Measurements from ENCODE around the gene LOC101059915.

LOC101059915 gene

DNA sequence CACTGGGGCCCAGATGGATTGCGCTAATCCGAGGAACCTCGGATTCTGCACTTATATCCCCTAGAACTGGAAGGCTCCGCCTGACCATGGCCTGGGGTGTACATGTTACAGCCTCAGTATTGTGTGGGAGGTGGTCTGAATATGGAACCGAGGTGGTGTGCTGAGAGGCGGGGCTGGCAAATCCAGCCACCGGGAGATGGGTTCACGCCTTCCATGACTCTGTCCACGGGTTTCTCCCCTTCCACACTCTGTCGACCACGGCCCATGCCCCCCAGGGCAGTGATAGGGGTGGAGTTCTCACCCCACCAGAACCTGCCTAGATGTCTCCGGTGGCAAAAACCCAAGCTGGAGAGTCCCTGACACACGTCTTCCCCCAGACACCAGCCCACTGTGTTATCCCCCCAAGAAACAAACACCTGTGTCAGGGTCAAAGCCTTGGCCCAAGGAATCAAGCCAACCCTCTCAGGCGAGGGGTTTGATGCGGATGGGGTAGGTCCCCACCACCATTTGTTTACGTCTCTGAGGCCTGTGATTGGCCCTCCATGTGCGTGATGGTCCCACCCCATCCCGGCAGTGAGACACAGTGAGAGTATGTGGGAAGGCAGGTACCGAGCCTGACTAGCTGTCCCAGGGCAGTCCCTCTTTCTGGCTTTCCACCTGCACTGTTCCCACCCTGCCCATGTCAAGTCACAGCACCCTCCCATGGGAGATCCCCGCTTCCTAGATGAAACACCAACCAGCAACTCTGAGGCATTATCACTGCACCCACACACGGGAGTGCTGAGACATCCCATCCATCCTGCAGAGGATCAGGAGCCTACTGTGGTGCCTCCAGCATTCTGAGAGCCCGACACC lies 6.6 kb upstream of the LOC101059915 start:
- Histone ChIP-seq H3K4me2 (ENCODE audit: low read length) (no peak overlapping the region), H3K4me3 (replicated peaks in 1 of 2; ENCODE audit: low read depth in 1 of 2, low read length in 2 of 2) (no peak overlapping the region), H3K27ac (ENCODE audit: low read depth, low read length) (no peak overlapping the region), H3K4me1 (ENCODE audit: control insufficient read depth in 1 of 2, insufficient read depth in 2 of 2, low read length in 2 of 2) (no peaks in the 10 kb centered on the region; a peak in 1 of 4 replicates), H3K9me3 (ENCODE audit: control insufficient read depth in 1 of 2, insufficient read depth in 1 of 2, low read depth in 1 of 2, low read length in 2 of 2) (no peaks in the 10 kb centered on the region), H3K36me3 (ENCODE audit: control insufficient read depth in 1 of 2, insufficient read depth in 2 of 2, low read length in 2 of 2) (no peaks in the 10 kb centered on the region), H4K20me1 (ENCODE audit: insufficient read depth) (no peaks in the 10 kb centered on the region), H3K9me2 (ENCODE audit: insufficient read depth) (no peaks in the 10 kb centered on the region), H3K27me3 (ENCODE audit: insufficient read depth, low read length) (no peaks in the 10 kb centered on the region), H3K9ac (ENCODE audit: low read length) (no peak overlapping the region), H3K79me2 (ENCODE audit: insufficient read depth, low read length) (no peaks in the 10 kb centered on the region), H2AFZ (ENCODE audit: low read depth, low read length, poor library complexity, severe bottlenecking) (no peak overlapping the region)
- ChIA-PET POLR2A (no interaction called here), CTCF (no interaction called here), RAD21 (ENCODE audit: low non-redundant PET in 1 of 2, low total read pairs in 2 of 2, uncharacterized antibody in 2 of 2, unreplicated experiment in 2 of 2) (no interaction called here)
- BruUV-seq (replicated peaks): no TSS peak
- DNase-seq (ENCODE audit: low read depth, low spot score): no peak
- no peak for ATAC-seq
- no peak for TF ChIP-seq EZH2 (IDR thresholded peaks at IDR 0.05)
- no peak for TF ChIP-seq SP1 (IDR thresholded peaks at IDR 0.05; ENCODE audit: low read depth)
- no peak for TF ChIP-seq FOSL1 (IDR thresholded peaks at IDR 0.05; ENCODE audit: low read depth)
- no peak for TF ChIP-seq ZFX (IDR thresholded peaks at IDR 0.05)
- TF ChIP-seq ELF1 (IDR thresholded peaks at IDR 0.05; ENCODE audit: borderline replicate concordance, low read depth): no peak
- TF ChIP-seq YY1 (IDR thresholded peaks at IDR 0.05; ENCODE audit: extremely low read depth, insufficient replicate concordance, low read depth, low read length): no peak
- TF ChIP-seq, protein P1, sequence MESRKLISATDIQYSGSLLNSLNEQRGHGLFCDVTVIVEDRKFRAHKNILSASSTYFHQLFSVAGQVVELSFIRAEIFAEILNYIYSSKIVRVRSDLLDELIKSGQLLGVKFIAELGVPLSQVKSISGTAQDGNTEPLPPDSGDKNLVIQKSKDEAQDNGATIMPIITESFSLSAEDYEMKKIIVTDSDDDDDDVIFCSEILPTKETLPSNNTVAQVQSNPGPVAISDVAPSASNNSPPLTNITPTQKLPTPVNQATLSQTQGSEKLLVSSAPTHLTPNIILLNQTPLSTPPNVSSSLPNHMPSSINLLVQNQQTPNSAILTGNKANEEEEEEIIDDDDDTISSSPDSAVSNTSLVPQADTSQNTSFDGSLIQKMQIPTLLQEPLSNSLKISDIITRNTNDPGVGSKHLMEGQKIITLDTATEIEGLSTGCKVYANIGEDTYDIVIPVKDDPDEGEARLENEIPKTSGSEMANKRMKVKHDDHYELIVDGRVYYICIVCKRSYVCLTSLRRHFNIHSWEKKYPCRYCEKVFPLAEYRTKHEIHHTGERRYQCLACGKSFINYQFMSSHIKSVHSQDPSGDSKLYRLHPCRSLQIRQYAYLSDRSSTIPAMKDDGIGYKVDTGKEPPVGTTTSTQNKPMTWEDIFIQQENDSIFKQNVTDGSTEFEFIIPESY (IDR thresholded peaks at IDR 0.05; ENCODE audit: extremely low read depth, insufficient replicate concordance, low read length): no peak
- TF ChIP-seq POLR2A (IDR thresholded peaks at IDR 0.05; ENCODE audit: borderline replicate concordance, extremely low read depth, insufficient read depth, insufficient read length): no peak
- no peak for TF ChIP-seq EGR1 (IDR thresholded peaks at IDR 0.05; ENCODE audit: low read depth)
- no peak for TF ChIP-seq CBX3 (IDR thresholded peaks at IDR 0.05; ENCODE audit: low read depth)
- TF ChIP-seq, protein P2, sequence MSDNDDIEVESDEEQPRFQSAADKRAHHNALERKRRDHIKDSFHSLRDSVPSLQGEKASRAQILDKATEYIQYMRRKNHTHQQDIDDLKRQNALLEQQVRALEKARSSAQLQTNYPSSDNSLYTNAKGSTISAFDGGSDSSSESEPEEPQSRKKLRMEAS (IDR thresholded peaks at IDR 0.05): no peak
- TF ChIP-seq, protein P3, sequence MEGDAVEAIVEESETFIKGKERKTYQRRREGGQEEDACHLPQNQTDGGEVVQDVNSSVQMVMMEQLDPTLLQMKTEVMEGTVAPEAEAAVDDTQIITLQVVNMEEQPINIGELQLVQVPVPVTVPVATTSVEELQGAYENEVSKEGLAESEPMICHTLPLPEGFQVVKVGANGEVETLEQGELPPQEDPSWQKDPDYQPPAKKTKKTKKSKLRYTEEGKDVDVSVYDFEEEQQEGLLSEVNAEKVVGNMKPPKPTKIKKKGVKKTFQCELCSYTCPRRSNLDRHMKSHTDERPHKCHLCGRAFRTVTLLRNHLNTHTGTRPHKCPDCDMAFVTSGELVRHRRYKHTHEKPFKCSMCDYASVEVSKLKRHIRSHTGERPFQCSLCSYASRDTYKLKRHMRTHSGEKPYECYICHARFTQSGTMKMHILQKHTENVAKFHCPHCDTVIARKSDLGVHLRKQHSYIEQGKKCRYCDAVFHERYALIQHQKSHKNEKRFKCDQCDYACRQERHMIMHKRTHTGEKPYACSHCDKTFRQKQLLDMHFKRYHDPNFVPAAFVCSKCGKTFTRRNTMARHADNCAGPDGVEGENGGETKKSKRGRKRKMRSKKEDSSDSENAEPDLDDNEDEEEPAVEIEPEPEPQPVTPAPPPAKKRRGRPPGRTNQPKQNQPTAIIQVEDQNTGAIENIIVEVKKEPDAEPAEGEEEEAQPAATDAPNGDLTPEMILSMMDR (IDR thresholded peaks at IDR 0.05 in 2 of 3, conservative IDR thresholded peaks at IDR 0.05 in 1 of 3; ENCODE audit: borderline replicate concordance in 1 of 3, insufficient read depth in 1 of 3, low read depth in 2 of 3, low read length in 2 of 3): no peak
- intact Hi-C loops (cut with micrococcal nuclease): no loop called here

Data from HCT116 (cell line).